ENCODE data around the gene GTF3C4.

- TF ChIP-seq, protein P1, sequence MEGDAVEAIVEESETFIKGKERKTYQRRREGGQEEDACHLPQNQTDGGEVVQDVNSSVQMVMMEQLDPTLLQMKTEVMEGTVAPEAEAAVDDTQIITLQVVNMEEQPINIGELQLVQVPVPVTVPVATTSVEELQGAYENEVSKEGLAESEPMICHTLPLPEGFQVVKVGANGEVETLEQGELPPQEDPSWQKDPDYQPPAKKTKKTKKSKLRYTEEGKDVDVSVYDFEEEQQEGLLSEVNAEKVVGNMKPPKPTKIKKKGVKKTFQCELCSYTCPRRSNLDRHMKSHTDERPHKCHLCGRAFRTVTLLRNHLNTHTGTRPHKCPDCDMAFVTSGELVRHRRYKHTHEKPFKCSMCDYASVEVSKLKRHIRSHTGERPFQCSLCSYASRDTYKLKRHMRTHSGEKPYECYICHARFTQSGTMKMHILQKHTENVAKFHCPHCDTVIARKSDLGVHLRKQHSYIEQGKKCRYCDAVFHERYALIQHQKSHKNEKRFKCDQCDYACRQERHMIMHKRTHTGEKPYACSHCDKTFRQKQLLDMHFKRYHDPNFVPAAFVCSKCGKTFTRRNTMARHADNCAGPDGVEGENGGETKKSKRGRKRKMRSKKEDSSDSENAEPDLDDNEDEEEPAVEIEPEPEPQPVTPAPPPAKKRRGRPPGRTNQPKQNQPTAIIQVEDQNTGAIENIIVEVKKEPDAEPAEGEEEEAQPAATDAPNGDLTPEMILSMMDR (conservative IDR thresholded peaks at IDR 0.05; ENCODE audit: low read depth, low read length) = no peak
- no peak for TF ChIP-seq EZH2 (IDR thresholded peaks at IDR 0.05; ENCODE audit: borderline replicate concordance, low read depth, low read length, poor library complexity, severe bottlenecking)
Observed at GRCh38 chr9:132740526-132741309, 70.5 kb downstream of the GTF3C4 start.

Data from A673 (cell line).